SK-N-MC (cell line): Measurements from ENCODE around the gene TMEM223.

Experiments
- EZH2 ChIP-seq: fragments of 200-600 bp; sonication (generic); IDR thresholded peaks from one replicate; pipeline ENCODE4 v1.6.1; 2017; ENCODE audit warnings: antibody characterized with exemption
- POLR2AphosphoS5 ChIP-seq: IDR thresholded peaks from 2 replicates; pipeline ENCODE4 v1.6.1; 2012; ENCODE audit warnings: mild to moderate bottlenecking, low read depth, low read length, borderline replicate concordance

DNA sequence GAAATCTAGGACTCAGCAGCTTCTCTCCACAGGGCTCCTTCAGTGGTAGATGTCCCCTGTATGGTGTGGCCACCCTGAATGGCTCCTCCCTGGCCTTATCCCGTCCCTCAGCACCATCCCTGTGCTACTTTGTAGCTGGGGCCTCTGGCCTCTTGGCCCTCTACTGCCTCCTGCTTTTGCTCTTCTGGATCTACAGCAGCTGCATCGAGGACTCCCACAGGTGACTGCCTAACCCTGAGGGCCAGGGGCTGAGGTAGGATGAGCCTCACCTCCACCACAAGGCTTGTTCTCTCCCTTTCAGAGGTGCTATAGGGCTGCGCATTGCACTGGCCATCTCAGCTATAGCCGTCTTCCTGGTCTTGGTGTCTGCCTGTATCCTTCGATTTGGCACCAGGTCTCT, 2.8 kb downstream of the TMEM223 start:
- TF ChIP-seq EZH2: no peak
- no peak for TF ChIP-seq POLR2AphosphoS5
